ENCODE measurements around the gene CAST. TPM values are rescaled to one million over a fixed set of nuclear protein-coding genes. Genes with fewer than 3 reads are reported as not detected.

The CAST gene
- total RNA-seq, 2 experiments from 2014 or later: 197 to 200 TPM

- no peaks in the 10 kb centered on the region for H3K27me3 ChIP-seq (ENCODE audit: control insufficient read depth in 1 of 2, insufficient read depth in 2 of 2, low read length in 2 of 2)
- Mint-ChIP-seq H3K4me1 (ENCODE audit: low read depth) (peaks cover 8% of the 10 kb centered on the region), H3K9me3 (no peaks in the 10 kb centered on the region), H3K36me3 (ENCODE audit: low read depth) (peaks cover 96% of the 10 kb centered on the region), H3K4me3 (no peak overlapping the region), H3K27ac (peak overlapping the region; percentile 81), H3K27me3 (no peaks in the 10 kb centered on the region)
- TF ChIP-seq CTCF (IDR thresholded peaks at IDR 0.05): no peak
- H3K27ac ChIP-seq (ENCODE audit: low read depth in 1 of 2, low read length in 2 of 2): no peak overlapping the region
- POLR2A ChIA-PET: interaction anchor here (1.1 to 2.9 kb wide), 2 partner anchors 37 to 411 kb away, joined by 3 to 12 read pairs; partner anchors contain the start of genes ERAP1 and RIOK2
- CTCF ChIA-PET: interaction anchor here (1.5 to 2.9 kb wide), 3 partner anchors 10 to 19 kb away, joined by 3 to 12 read pairs (median 6); no protein-coding TSS in a partner anchor
- no peak for ATAC-seq (ENCODE audit: poor library complexity)
- no peak overlapping the region for H3K4me3 ChIP-seq (ENCODE audit: low read length)
- intact Hi-C loops (cut with DNase I, micrococcal nuclease): loop anchor here in 1 of 2 experiments (10.0 kb wide), 1 partner anchor 233 kb away; no protein-coding TSS in a partner anchor
- no peaks in the 10 kb centered on the region for H3K9me3 ChIP-seq (ENCODE audit: control insufficient read depth in 1 of 2, insufficient read depth in 1 of 2, low read length in 2 of 2)
- DNase-seq: peak in 1 of 14 experiments; percentile 37
- H3K4me1 ChIP-seq (ENCODE audit: insufficient read depth, low read length): no peaks in the 10 kb centered on the region
- peaks cover 96% of the 10 kb centered on the region for H3K36me3 ChIP-seq (ENCODE audit: insufficient read depth, low read length)
Observed at GRCh38 chr5:96771395-96771794, 109.2 kb downstream of the CAST start.

GRCh38 chr5:96772111-96772510 is 109.9 kb downstream of the CAST start:
- peaks cover 96% of the 10 kb centered on the region for H3K36me3 Mint-ChIP-seq (ENCODE audit: low read depth)
- H3K4me3 ChIP-seq (ENCODE audit: low read length): no peak overlapping the region
- no peaks in the 10 kb centered on the region for H3K9me3 Mint-ChIP-seq
- no peaks in the 10 kb centered on the region for H3K27me3 Mint-ChIP-seq
- ChIA-PET CTCF (interaction anchor here (1.5 to 2.9 kb wide), 3 partner anchors 10 to 20 kb away, joined by 3 to 12 read pairs (median 6); no protein-coding TSS in a partner anchor), POLR2A (interaction anchor here (1.1 to 2.9 kb wide), 3 partner anchors 36 to 411 kb away, joined by 3 to 12 read pairs (median 3); partner anchors contain the start of genes ERAP1, LNPEP and RIOK2)
- TF ChIP-seq CTCF (IDR thresholded peaks at IDR 0.05): no peak
- no peak overlapping the region for H3K27ac ChIP-seq (ENCODE audit: low read depth in 1 of 2, low read length in 2 of 2)
- H3K4me3 Mint-ChIP-seq: no peak overlapping the region
- intact Hi-C loops (cut with DNase I, micrococcal nuclease): loop anchor here in 1 of 2 experiments (10.0 kb wide), 1 partner anchor 233 kb away; no protein-coding TSS in a partner anchor
- no peak for DNase-seq
- H3K27me3 ChIP-seq (ENCODE audit: control insufficient read depth in 1 of 2, insufficient read depth in 2 of 2, low read length in 2 of 2): no peaks in the 10 kb centered on the region
- H3K4me1 ChIP-seq (ENCODE audit: insufficient read depth, low read length): no peaks in the 10 kb centered on the region
- peaks cover 96% of the 10 kb centered on the region for H3K36me3 ChIP-seq (ENCODE audit: insufficient read depth, low read length)
- H3K27ac Mint-ChIP-seq: peak overlapping the region; percentile 81
- no peaks in the 10 kb centered on the region for H3K9me3 ChIP-seq (ENCODE audit: control insufficient read depth in 1 of 2, insufficient read depth in 1 of 2, low read length in 2 of 2)
- no peak for ATAC-seq (ENCODE audit: poor library complexity)
- H3K4me1 Mint-ChIP-seq (ENCODE audit: low read depth): peaks cover 8% of the 10 kb centered on the region

- Mint-ChIP-seq H3K9me3 (no peaks in the 10 kb centered on the region), H3K4me1 (ENCODE audit: low read depth) (peaks cover 8% of the 10 kb centered on the region), H3K36me3 (ENCODE audit: low read depth) (peaks cover 96% of the 10 kb centered on the region), H3K4me3 (no peak overlapping the region), H3K27ac (peak overlapping the region; percentile 81), H3K27me3 (no peaks in the 10 kb centered on the region)
- CTCF ChIA-PET: interaction anchor here (1.5 to 2.9 kb wide), 3 partner anchors 11 to 20 kb away, joined by 3 to 12 read pairs (median 6); no protein-coding TSS in a partner anchor
- POLR2A ChIA-PET: interaction anchor here (1.4 to 2.9 kb wide), 2 partner anchors 36 to 163 kb away, joined by 3 to 12 read pairs; partner anchors contain the start of genes ERAP1 and LNPEP
- H3K27ac ChIP-seq (ENCODE audit: low read depth in 1 of 2, low read length in 2 of 2): no peak overlapping the region
- TF ChIP-seq CTCF (IDR thresholded peaks at IDR 0.05): no peak
- peaks cover 96% of the 10 kb centered on the region for H3K36me3 ChIP-seq (ENCODE audit: insufficient read depth, low read length)
- no peaks in the 10 kb centered on the region for H3K9me3 ChIP-seq (ENCODE audit: control insufficient read depth in 1 of 2, insufficient read depth in 1 of 2, low read length in 2 of 2)
- no peak for ATAC-seq (ENCODE audit: poor library complexity)
- no peaks in the 10 kb centered on the region for H3K4me1 ChIP-seq (ENCODE audit: insufficient read depth, low read length)
- H3K4me3 ChIP-seq (ENCODE audit: low read length): no peak overlapping the region
- no peak for DNase-seq
- H3K27me3 ChIP-seq (ENCODE audit: control insufficient read depth in 1 of 2, insufficient read depth in 2 of 2, low read length in 2 of 2): no peaks in the 10 kb centered on the region
- intact Hi-C loops (cut with DNase I, micrococcal nuclease): loop anchor here in 1 of 2 experiments (10.0 kb wide), 1 partner anchor 232 kb away; no protein-coding TSS in a partner anchor
Observed at GRCh38 chr5:96772542-96772941, 110.4 kb downstream of the CAST start.

Data from CD4-positive, alpha-beta T cell (primary cell).